Measurements from ENCODE around the gene RPS6KA2. TPM values are rescaled to one million over a fixed set of nuclear protein-coding genes. Genes with fewer than 3 reads are reported as not detected.

RPS6KA2 gene
- total RNA-seq, 3 donors from 2014 or later = 8.6 to 21.3 (median 18.7) TPM

GRCh38 chr6:166538297-166539010, 88.6 kb downstream of the RPS6KA2 start:
- Histone ChIP-seq H3K9me3 (no peaks in the 10 kb centered on the region), H3K36me3 (ENCODE audit: low read depth) (no peaks in the 10 kb centered on the region), H3K4me3 (no peak overlapping the region), H3K4me1 (ENCODE audit: low read depth) (peaks cover 5% of the 10 kb centered on the region)
- no peak for TF ChIP-seq CTCF (IDR thresholded peaks at IDR 0.05)
- ATAC-seq = no peak
- intact Hi-C loops (cut with DNase I, micrococcal nuclease) = no loop called here
- no peak for DNase-seq

- H3K9me3 ChIP-seq = no peaks in the 10 kb centered on the region
- DNase-seq (no peak), ATAC-seq (no peak)
- no peaks in the 10 kb centered on the region for H3K36me3 ChIP-seq (ENCODE audit: low read depth)
- intact Hi-C loops (cut with DNase I, micrococcal nuclease) = no loop called here
- no peaks in the 10 kb centered on the region for H3K4me1 ChIP-seq (ENCODE audit: low read depth)
- no peak for TF ChIP-seq CTCF (IDR thresholded peaks at IDR 0.05)
- no peak overlapping the region for H3K4me3 ChIP-seq
Measured at GRCh38 chr6:166534658-166535406, 92.2 kb downstream of the RPS6KA2 start.

DNA sequence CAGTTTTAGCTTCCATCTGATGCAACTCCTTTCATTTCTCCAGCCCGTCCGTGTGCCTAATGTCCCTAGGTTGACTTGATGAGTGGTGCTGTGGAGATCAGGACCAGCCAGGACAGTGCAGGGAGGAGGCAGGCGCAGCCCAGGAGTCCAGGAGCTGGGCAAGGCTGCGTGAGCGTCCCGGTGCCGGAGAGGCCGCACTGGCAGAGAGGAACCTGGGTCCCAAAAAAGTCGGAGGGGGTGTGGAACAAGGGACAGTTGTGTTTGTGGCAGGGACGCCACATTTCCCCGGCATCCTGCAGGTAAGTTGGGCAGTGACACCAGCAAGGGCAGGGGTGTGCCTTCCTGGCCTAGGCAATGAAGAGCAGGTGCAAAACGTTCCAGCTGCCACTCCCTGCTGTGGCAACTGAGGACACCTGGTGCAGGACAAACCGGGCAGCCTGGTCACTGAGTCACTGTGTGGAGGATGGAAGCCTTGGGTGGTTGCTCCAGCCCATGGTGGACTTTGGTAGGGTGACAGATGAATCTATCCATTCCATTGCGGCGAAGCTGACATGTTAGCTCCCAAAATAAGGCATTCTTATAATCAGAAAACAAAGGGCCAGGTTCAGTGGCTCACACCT, 93.7 kb downstream of the RPS6KA2 start:
- Histone ChIP-seq H3K9me3 (no peaks in the 10 kb centered on the region), H3K36me3 (ENCODE audit: low read depth) (no peaks in the 10 kb centered on the region), H3K4me1 (ENCODE audit: low read depth) (no peaks in the 10 kb centered on the region), H3K4me3 (no peak overlapping the region)
- peak; percentile 93 for ATAC-seq
- intact Hi-C loops (cut with DNase I, micrococcal nuclease) = no loop called here
- no peak for TF ChIP-seq CTCF (IDR thresholded peaks at IDR 0.05)
- DNase-seq = peak in 2 of 3 donors; percentile 42 to 59

DNA sequence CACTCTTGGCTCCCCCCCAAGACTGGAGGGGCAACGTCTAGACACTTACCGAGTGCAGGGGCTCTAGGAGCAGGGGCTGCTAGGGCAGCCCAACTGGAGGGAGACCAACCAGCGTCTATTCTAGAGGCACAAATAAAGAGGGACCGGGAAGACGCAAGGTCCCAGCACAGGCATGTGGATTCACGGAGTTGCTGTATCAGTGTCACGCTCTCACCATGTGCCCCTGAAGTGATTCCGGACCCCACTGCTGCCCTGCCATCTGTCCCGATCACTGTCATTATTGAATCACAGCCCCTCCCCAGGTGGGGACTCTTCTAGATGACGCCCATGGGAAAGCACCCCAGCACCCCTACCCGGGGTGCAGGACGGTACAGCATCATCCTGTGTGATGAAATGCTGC, 94.7 kb downstream of the RPS6KA2 start:
- no peaks in the 10 kb centered on the region for H3K9me3 ChIP-seq
- ATAC-seq (no peak), DNase-seq (no peak)
- no peaks in the 10 kb centered on the region for H3K36me3 ChIP-seq (ENCODE audit: low read depth)
- intact Hi-C loops (cut with DNase I, micrococcal nuclease) = no loop called here
- no peak overlapping the region for H3K4me3 ChIP-seq
- TF ChIP-seq CTCF (IDR thresholded peaks at IDR 0.05) = no peak
- no peaks in the 10 kb centered on the region for H3K4me1 ChIP-seq (ENCODE audit: low read depth)

DNA sequence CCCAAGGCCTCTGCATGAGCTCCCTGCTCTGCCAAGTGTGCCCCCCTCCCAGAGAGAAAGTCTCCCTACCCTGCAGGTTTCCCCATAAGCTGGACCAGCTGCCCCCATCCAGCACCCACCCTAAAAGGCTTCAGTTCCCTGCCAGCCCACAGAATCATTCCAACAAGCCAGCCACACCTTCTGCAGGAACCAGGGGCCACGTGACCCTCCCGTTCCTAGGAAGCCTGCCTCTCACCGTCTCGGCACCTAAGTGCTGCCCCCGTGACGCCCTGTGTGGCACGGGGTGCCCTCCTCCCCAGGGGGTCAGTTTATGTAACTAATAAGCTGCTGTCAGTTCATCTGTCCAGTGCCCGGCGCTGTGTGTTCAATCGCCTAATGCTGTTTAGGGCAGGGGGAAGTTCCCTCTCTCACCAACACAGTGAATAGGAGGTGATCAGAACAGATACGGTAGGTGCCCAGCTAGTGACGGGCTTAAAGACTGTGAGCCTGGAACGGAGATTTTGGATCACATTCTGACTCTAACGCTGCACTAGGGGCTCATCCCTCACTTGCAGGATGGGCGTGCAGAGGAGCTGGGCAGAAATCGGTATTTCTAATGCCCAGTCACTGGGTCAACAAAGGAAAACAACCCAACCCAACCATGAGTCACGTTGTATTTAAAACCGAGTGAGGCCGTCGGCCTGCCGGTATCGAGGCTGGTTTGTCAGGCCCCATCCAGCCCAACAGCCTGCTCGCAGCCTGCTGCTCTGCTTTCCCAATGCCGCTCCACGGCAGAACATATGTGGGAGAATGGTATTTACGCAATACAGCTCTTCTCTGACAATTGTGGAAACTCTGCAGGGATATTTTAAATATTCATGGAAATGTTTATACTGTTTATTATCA, 96.6 kb downstream of the RPS6KA2 start:
- no peak overlapping the region for H3K4me3 ChIP-seq
- H3K4me1 ChIP-seq (ENCODE audit: low read depth) = no peaks in the 10 kb centered on the region
- no peak for DNase-seq
- intact Hi-C loops (cut with DNase I, micrococcal nuclease) = no loop called here
- H3K9me3 ChIP-seq = no peaks in the 10 kb centered on the region
- no peak for ATAC-seq
- no peak for TF ChIP-seq CTCF (IDR thresholded peaks at IDR 0.05)
- H3K36me3 ChIP-seq (ENCODE audit: low read depth) = no peaks in the 10 kb centered on the region

All from mucosa of descending colon (tissue), 3 donors.